NCI-H1436 treated with DMSO at 0.1 percent for 48 hours (cell line): Measurements from ENCODE around the gene ZBTB8A.
"Not testable (repeated sequence)": the region's sequence is repeated elsewhere in the genome, so short reads cannot be mapped to it uniquely, and the experiment has no call there.

Experiments
- DNase-seq: peaks from one replicate; lab custom pipeline; 2025; lab: John Stamatoyannopoulos, UW

The ZBTB8A gene

DNA sequence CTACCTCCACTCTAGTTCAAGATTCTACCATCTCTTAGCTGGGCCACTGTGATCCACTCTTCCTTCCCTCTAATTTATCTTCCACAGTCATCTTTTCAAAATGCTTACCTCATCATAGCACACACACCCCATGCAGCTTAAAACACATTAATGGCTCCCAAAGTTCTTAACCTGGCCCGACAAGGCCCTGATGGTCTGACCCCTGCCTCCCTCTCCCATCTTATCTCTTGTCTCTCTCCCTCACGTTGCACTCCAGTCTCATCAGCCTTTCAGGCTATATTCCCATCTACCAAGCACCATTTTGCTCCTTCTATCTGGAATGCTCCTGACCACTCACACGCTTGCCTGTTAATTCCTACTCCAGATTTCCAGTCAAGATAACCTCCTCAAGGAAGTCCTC lies 2.5 kb upstream of the ZBTB8A start:
- no peak for DNase-seq

DNA sequence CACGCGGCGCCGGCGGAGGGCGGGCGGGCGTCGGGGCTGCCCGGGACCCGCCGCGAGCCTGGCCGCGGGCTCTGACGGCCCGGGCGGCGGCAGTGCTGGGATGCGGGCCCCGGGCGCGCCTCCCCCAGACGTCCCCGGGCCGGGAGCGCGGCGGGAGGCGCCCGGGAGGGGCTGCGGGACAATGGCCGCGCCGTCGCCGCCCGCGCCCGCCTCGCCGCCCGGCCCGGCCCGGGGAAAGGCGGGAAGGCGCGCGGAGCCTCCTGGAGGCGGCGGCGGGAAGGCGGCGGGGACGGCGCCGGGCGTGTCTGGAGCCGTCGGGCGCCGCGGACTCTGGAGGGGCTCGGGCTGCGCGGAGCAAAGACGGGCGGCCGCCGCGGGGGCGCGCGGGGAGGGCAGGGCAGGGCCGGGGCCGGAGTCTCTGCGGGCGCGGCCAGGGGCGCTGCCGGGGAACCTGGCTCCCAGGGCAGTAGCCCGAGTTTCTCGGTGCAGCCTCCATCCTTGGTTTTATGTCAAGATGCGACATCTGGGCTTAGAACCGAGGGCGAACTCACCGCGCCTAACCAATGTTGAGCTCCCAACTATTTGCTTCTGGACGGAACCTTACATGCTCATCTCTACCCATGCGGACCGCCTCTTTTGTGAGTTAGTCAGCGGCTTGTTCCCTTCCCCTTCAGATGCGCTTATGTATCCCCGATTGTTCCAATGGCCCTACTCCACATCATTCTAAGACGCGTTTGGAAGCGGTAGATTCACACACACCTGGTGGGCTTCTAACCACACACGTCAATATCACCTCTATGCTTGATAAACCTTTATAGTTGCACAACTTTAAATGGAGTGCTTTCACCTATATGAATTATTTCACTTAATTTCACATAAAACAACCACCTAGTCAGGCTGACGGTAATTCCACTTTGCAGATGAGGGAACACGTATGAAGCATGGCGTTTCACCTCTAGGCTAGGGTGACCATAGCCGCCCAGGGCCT lies 651 bp downstream of the ZBTB8A start:
- no peak for DNase-seq

DNA sequence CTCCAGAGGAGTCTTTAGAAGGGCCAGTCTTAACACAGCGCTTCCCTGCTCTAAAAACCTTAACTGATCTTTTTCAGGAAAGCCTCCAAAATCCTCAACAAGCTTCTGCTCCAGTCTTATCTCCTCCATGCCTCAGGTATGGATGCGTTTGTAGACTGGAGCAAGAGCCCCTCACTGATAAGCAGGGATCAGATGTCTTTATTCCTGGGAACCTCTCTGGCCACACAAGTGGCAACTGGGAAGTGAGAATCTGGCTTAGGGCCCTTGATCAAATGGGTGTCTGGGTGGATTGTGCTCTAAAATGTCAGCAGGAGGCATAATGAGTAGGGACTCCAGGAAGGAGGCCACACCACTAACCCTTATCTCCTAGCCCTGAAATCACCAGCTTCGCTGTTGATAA lies 1.4 kb downstream of the ZBTB8A start:
- no peak for DNase-seq

DNA sequence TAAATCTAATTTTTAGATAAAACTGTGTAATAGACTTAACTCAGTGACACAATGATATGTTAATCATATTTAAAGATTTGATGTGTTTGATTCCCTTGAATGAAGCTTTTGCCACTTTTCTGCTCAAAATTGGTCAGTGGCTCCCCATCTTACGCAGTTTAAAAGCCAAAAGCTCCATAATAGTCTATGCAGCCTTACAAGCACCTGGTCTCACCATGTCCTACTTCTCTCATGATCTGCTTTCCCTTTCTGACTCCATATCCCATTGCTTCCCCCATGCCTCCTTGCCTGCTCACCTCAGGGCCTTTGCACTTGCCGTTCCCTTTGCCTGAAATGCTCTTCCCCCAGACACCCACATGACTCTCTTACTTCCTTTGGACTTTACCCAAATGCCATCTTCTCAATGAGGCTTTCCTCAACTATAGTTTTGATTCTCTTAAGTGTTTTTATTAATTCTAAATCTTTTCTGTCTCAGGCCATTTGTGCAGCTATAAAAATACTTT lies 1.9 kb downstream of the ZBTB8A start:
- DNase-seq, result no peak

DNA sequence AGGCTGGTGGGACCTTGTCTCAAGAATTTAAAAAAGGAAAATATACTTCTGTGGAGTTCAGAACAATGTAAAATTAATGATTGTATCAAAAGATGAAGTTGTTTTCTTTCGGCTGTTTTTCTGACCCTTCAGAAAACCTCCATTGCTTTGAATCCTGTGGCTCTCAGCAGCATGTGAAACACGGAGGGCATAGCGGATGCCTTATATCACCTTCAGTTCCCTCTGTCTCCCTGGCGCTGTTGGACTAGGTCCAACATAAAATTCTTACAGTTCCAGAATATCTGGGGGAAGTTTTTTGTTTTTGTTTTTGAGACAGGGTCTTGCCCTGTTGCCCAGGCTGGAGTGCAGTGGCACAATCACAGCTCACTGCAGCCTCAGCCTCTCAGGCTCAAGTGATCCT lies 7.4 kb downstream of the ZBTB8A start:
- DNase-seq, result no peak

DNA sequence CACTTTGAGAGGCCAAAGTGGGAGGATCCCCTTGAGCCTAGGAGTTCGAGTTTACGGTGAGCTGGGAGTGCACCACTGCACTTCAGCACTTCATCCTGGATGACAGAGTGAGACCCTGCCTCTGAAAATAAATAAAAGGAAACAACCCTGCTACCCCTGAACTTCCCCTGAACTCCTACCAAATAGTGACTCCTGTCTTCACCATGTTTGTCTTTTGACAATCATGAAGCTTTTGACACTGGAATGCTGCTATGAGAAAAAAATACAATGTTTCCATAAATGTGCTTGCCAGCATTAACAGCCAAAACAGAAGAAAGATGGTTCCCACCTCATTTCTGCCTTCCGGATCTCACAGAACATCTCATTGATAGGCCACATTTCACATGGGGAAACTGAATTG lies 10.4 kb downstream of the ZBTB8A start:
- no peak for DNase-seq

DNA sequence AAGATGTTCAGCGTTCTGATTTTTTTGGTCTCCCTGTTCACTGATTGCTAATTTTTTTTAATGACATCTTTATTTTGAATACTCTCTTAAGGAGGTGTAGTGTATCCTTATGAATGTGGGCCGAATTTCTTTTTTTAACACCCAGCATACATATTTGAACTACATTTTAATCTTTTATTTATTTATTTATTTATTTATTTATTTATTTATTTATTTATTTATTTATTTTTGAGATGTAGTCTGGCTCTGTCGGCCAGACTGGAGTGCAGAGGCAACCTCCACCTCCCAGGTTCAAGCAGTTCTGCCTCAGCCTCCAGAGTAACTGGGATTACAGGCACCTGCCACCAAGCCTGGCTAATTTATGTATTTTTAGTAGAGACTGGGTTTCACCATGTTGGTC lies 15.1 kb downstream of the ZBTB8A start:
- DNase-seq, result no peak

DNA sequence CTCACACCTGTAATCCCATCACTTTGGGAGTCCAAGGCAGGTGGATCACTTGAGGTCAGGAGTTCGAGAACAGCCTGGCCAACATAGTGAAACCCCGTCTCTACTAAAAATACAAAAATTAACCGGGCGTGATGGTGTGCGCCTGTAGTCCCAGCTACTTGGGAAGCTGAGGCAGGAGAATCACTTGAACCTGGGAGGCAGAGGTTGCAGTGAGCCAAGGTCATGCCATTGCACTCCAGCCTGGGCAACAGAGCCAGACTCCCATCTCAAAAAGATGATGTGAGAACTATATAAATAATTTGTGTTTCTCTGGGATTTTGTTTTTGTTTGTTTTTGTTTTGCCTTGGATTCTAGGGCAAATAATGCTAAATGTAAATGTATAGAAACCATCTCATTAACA lies 17.8 kb downstream of the ZBTB8A start:
- DNase-seq, result not testable (repeated sequence)

DNA sequence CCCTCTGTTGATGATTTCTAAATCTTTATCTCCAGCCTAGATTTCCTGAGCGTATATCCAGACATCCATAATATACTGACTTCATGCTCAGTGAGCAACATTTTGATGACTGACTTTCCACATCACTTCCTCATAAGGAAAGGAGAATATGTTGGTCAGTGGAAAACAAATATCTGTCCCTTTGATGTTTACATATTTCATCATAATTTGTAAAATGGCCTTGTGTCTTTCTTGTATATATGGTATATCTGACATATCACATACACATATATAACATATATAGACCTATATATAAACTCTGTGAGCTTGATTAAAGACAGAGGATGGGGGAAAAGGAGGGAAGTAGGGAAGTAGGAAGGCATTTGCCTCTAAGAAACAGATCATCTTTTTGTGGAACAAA lies 18.6 kb downstream of the ZBTB8A start:
- DNase-seq, result no peak

DNA sequence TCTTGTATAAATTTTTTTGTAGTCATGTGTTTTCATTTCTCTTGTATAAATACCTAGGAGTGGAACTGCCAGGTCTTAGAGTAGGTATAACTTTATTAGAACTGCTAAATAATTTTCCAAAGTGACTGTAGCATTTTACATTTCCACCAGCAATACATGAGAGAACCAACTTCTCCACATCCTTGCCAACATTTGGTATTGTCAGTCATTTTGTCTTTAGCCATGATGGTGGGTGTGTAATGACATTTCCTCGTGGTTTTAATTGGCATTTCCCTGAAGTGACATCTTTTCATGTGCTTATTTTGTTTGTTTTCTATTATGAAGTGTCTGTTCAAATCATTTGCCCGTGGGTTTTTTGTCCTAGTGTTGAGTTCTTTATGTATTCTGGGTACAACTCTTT lies 29.7 kb downstream of the ZBTB8A start:
- DNase-seq, result no peak

DNA sequence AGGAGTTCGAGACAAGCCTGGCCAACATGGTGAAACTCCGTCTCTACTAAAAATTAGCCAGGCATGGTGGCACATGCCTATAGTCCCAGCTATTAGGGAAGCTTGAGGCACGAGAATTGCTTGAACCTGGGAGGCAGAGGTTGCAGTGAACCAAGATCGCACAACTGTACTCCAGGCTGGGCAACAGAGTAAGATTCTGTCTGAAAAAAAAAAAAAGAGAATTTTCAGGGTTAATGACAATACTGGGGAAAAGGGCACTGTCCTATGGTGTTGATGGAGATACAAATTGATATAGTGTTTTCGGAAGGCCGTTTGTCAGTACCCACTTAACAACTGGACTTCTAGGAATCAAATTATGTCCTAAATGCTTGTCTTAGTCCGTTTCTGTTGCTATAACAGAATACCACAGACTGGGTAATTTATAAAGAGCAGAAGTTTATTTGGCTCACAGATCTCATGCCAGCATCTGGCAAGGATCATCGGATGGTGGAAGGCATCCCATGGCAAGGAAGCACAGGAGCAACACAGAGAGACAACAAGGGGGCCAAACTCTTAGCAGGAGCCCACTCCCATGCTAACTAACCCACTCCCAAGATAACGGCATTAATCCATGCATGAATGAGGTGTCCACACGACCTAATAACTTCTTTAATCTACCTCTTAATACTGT lies 41.3 kb downstream of the ZBTB8A start:
- DNase-seq, result no peak

DNA sequence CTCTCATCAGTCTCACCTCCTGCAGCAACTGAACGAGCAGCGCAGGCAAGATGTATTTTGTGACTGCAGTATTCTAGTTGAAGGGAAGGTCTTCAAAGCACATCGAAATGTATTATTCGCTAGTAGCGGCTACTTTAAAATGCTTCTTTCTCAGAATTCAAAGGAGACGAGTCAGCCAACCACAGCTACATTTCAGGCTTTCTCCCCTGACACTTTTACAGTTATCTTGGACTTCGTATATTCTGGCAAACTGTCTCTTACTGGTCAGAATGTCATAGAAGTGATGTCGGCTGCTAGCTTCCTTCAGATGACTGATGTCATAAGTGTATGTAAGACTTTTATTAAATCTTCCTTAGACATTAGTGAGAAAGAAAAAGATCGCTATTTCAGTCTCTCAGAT lies 53.7 kb downstream of the ZBTB8A start:
- DNase-seq, result no peak

DNA sequence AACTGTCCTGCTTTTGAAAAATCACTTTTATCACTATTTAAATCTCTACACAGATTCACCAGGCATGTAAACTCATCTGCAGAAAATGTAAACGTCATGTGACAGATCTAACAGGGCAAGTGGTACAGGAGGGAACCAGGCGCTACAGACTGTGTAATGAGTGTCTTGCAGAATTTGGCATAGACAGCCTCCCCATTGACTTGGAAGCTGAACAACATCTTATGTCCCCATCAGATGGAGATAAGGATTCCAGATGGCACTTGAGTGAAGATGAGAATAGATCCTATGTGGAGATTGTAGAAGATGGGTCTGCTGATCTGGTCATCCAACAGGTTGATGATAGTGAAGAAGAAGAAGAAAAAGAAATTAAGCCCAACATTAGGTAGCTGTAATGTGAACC lies 60.8 kb downstream of the ZBTB8A start:
- no peak for DNase-seq

DNA sequence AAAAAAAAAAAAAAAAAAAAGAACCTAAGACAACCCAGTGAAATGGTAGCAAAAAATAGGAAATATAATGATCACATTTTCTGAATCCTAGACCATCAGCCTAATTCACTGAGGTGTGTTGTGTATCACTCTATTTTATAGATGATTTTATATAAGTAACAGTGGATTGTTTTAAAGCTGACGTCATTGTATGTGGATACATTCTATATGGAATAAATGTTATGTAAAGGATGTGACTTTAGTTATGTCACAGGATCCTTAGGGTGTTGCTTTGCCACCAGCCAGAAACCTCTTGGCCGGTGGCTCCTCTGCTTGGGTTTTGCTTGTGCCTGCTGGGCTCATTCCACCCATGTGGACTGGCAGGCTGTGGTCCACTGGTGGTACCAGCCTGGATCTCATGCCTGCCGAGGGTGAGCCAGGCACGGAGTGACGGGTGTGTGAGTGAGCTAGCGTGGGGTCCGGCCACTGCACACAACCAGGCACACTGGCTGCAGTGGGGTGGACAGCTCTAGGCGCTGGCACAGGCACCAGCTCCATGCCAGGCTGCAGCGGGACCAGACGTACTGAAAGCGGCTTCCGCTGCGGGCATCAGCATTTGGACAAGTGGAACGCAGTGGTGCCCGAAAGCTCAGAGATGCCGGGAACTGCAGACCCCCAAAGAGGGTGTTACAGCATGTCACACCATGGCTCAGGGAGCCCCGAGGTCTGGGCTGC lies 66.6 kb downstream of the ZBTB8A start:
- DNase-seq, result no peak

DNA sequence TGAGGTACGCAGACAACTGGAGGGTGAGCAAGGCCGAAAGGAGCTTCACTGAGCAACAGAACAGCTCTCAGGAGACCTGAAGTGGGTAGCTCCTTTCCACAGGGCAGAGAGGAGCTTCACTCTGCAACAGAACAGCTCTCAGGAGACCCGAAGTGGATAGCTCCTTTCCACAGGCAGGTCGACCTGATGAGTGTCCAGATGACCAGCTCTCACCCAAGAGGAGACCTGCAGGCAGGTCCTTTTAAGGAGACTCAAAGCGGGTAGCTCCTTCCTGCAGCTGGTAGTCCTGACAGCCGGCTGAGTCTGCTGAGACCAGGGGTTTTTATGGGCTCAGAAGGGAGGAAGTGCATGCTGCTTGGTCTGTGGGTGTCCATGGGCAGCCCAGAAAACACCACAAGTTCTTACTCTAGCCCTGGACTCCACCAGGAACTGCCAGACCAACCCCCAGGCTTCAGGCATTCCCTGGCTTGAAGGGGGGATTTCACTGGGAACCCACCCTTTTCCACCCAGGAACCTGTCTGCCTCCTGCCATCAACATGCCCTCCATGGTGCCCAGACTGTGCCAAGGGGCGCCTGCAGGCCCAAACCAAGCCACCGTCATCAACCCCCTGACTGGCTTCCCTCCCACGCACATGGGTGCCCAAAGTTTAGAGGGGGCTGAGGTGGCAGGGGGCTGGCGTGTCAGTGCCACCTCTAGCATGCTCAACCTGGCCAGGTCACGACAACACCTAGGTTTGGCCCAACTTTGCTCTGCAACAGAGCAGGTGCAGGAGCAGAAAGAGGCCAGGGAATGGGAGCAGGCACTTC lies 67.5 kb downstream of the ZBTB8A start:
- no peak for DNase-seq

DNA sequence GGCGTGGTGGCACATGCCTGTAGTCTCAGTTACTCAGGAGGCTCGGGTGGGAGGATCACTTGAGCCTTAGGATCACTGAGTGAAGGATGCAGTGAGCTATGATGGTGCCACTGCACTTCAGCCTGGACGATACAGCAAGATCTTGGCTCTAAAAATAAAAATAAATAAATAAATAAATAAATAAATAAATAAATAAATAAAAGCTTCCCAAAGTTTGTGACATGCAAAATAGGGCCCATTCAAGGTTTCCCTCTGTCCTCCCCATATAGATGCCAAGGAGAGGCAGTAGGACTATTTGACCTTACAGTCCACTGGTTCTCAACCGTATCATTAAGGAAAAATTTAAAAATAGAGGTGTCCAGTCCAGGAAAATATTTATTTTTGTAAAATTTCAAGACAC lies 70.0 kb downstream of the ZBTB8A start:
- DNase-seq, result no peak

DNA sequence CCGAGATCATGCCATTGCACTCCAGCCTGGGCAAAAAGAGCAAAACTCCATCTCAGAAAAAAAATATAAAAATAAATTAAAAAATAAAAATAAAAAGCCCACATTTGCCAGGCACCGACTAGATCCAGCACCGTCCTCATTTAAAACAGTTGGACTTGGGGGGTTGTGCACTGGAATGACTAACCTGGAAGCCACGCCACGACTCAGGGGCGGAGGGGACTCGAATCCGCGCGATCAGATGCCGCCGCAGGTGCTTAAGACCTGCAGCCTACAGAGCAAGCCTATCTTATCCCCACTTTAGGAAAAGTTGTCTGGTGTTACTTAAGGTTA lies 72.6 kb downstream of the ZBTB8A start:
- DNase-seq, result no peak

DNA sequence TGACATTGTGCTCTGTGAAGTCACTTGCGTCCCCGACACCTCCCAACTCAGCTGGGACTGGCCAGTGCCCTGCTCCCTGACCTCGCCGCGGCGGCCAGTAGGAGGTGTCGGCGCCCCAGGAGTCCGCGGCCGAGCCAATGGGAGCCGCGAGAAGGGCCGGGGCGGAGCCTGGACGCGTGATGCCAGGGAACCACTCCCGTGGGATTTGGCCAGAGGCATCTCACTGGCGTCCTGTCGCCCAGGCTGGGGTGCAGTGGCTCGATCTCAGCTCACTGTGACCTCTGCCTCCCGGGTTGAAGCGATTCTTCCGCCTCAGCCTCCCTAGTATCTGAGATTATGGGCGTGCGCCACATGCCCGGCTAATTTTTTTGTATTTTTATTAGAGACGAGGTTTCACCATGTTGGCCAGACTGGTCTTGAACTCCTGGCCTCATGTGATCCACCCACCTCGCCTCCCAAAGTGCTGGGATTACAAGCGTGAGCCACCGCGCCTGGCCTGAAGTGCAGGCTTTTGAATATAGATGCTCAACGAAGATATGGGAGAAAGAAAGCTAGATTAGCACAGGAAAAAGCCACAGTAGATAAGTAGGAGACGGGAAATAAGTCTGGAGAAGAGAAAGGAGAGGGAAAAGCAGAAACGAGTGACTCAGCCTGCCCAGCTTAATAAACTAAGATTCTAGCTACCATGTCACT lies 73.1 kb downstream of the ZBTB8A start:
- DNase-seq, result peak; percentile 66

DNA sequence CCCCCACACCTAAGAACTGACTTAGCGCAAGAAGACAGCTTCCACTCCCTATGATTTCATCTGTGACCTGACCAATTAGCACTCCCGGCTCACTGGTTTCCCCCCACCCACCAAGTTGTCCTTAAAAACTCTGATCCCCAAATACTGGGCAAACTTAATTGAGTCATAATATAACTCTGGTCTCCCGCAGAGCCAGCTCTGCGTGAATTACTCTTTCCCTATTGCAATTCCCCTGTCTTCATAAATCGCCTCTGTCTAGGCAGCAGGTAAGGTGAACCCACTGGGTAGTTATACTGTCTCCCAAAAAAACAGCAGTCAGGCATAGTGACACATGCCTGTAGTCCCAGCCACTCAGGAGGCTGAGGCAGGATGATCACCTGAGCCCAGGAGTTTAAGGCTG lies 74.2 kb downstream of the ZBTB8A start:
- DNase-seq, result no peak

DNA sequence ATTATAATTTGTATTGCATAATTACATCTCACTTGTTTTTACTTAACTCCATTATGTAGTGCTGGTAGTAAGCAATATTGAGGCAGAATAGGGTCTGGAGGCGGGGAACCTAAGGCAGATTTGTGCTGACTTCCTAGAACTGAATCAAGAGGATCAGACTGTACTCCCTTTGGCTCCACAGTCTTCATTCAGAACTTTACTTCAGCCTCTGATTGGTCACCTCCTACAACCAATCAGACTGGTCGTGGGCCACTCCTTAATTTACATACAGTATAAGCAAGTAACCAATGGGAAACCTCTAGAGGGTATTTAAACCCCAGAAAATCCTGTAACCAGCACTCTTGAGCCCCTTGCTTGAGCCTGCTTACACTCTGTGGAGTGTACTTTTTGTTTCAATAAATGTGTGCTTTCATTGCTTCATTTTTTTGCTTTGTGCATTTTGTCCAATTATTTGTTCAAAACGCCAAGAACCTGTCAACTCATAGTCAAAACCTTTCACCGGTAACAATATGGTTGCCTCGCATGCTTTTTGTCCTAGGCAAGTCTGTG lies 79.5 kb downstream of the ZBTB8A start:
- DNase-seq, result no peak
